ENCODE measurements around the gene PLEKHG4B. TPM values are rescaled to one million over a fixed set of nuclear protein-coding genes. Genes with fewer than 3 reads are reported as not detected.

The PLEKHG4B gene
- polyA plus RNA-seq, 3 donors = not detected

DNA sequence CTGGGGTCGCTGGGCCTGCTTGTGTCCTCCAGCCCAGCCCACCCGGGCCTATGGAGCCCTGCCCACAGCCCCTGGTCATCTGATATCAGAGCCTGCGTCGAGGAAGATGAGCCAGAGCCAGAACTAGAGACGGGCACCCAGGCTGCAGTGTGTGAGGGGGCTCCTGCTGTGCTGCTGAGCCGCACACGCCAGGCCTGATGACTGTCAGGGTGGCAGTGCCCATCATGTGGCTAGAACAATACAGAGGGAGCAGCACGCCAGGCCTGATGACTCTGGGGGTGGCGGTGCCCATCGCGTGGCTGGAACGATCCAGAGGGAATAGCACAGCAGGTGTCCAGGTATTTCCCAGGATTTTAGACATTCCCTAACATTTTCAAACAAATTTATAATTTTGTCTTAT, 90.2 kb downstream of the PLEKHG4B start:
- WGBS (ENCODE audit: insufficient coverage) = 84% methylated on average over 8 of the region's 12 CpGs

DNA sequence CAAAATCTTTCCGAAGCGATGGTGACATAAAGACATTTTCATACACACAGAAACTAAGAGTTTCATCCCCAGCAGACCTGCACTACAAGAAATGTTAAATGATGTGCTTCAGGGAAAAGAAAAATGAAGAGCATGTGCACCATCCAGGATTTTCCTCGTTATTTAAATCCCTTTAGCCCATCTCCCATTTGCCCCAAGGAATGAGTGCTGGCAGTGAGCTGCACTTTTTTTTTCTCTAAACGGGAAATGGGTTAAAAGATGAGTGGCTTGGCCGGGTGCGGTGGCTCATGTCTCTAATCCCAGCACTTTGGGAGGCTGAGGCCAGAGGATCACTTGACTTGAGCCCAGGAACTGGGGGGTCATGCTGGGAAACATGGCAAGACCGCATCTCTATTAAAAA, 92.5 kb downstream of the PLEKHG4B start:
- no peaks in the 10 kb centered on the region for H3K36me3 ChIP-seq (replicated peaks in 1 of 2; ENCODE audit: control insufficient read depth in 1 of 2, insufficient read depth in 2 of 2, low read length in 2 of 2)
- Mint-ChIP-seq H3K9me3 (no peaks in the 10 kb centered on the region), H3K4me1 (peaks cover 6% of the 10 kb centered on the region), H3K4me3 (no peak overlapping the region), H3K27me3 (ENCODE audit: low read depth in 3 of 3) (peaks cover 5 to 8% (median 7%) of the 10 kb centered on the region in 3 donors), H3K36me3 (no peaks in the 10 kb centered on the region), H3K27ac (no peak overlapping the region)
- H3K9ac ChIP-seq (ENCODE audit: insufficient read depth, low read length, poor library complexity, severe bottlenecking) = no peak overlapping the region
- H3K4me2 ChIP-seq (replicated peaks; ENCODE audit: extremely low read depth, low read length, poor library complexity, severe bottlenecking) = no peak overlapping the region
- intact Hi-C loops (cut with micrococcal nuclease) = no loop called here
- H3K27me3 ChIP-seq (ENCODE audit: control insufficient read depth in 2 of 2, insufficient read depth in 2 of 2, low read length in 2 of 2) = no peaks in the 10 kb centered on the region
- TF ChIP-seq, protein P1, sequence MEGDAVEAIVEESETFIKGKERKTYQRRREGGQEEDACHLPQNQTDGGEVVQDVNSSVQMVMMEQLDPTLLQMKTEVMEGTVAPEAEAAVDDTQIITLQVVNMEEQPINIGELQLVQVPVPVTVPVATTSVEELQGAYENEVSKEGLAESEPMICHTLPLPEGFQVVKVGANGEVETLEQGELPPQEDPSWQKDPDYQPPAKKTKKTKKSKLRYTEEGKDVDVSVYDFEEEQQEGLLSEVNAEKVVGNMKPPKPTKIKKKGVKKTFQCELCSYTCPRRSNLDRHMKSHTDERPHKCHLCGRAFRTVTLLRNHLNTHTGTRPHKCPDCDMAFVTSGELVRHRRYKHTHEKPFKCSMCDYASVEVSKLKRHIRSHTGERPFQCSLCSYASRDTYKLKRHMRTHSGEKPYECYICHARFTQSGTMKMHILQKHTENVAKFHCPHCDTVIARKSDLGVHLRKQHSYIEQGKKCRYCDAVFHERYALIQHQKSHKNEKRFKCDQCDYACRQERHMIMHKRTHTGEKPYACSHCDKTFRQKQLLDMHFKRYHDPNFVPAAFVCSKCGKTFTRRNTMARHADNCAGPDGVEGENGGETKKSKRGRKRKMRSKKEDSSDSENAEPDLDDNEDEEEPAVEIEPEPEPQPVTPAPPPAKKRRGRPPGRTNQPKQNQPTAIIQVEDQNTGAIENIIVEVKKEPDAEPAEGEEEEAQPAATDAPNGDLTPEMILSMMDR (IDR thresholded peaks at IDR 0.05) = no peak
- H3K9me3 ChIP-seq (replicated peaks in 1 of 2; ENCODE audit: control insufficient read depth in 1 of 2, insufficient read depth in 1 of 2, low read length in 2 of 2) = no peaks in the 10 kb centered on the region
- H2AFZ ChIP-seq (ENCODE audit: insufficient read depth, low read depth, low read length, poor library complexity, severe bottlenecking) = no peak overlapping the region
- WGBS (ENCODE audit: insufficient coverage) = 90% methylated on average over 3 of the region's 7 CpGs
- H3K79me2 ChIP-seq (ENCODE audit: insufficient read depth, low read length) = no peaks in the 10 kb centered on the region
- no peak overlapping the region for H3K4me3 ChIP-seq (replicated peaks in 1 of 3; ENCODE audit: low read depth in 2 of 3, low read length in 3 of 3)
- no peak for DNase-seq
- peaks cover 0 to 3% of the 10 kb centered on the region in 2 donors for H3K4me1 ChIP-seq (ENCODE audit: control insufficient read depth in 1 of 2, insufficient read depth in 2 of 2, low read length in 2 of 2)
- no peaks in the 10 kb centered on the region for H4K20me1 ChIP-seq (ENCODE audit: insufficient read depth, low read length)
- no peak overlapping the region for H3K27ac ChIP-seq (ENCODE audit: low read depth in 1 of 2, low read length in 2 of 2)

More for the DNA sequence above, 90.2 kb downstream of the PLEKHG4B start:
- no peaks in the 10 kb centered on the region for H3K27me3 ChIP-seq (ENCODE audit: control insufficient read depth in 2 of 2, insufficient read depth in 2 of 2, low read length in 2 of 2)
- H3K9me3 ChIP-seq (replicated peaks in 1 of 2; ENCODE audit: control insufficient read depth in 1 of 2, insufficient read depth in 1 of 2, low read length in 2 of 2) = no peaks in the 10 kb centered on the region
- no peaks in the 10 kb centered on the region for H3K36me3 Mint-ChIP-seq
- H3K4me1 Mint-ChIP-seq = no peaks in the 10 kb centered on the region
- H3K4me3 ChIP-seq (replicated peaks in 1 of 3; ENCODE audit: low read depth in 2 of 3, low read length in 3 of 3) = no peak overlapping the region
- no peaks in the 10 kb centered on the region for H3K79me2 ChIP-seq (ENCODE audit: insufficient read depth, low read length)
- H2AFZ ChIP-seq (ENCODE audit: insufficient read depth, low read depth, low read length, poor library complexity, severe bottlenecking) = no peak overlapping the region
- H3K4me3 Mint-ChIP-seq = no peak overlapping the region
- no peaks in the 10 kb centered on the region for H3K36me3 ChIP-seq (replicated peaks in 1 of 2; ENCODE audit: control insufficient read depth in 1 of 2, insufficient read depth in 2 of 2, low read length in 2 of 2)
- intact Hi-C loops (cut with micrococcal nuclease) = no loop called here
- H4K20me1 ChIP-seq (ENCODE audit: insufficient read depth, low read length) = no peaks in the 10 kb centered on the region
- peaks cover 0 to 8% (median 2%) of the 10 kb centered on the region in 3 donors for H3K27me3 Mint-ChIP-seq (ENCODE audit: low read depth in 3 of 3)
- no peak overlapping the region for H3K27ac ChIP-seq (ENCODE audit: low read depth in 1 of 2, low read length in 2 of 2)
- H3K27ac Mint-ChIP-seq = no peak overlapping the region
- TF ChIP-seq, protein P1 (IDR thresholded peaks at IDR 0.05) = no peak
- no peak for DNase-seq
- no peak overlapping the region for H3K9ac ChIP-seq (ENCODE audit: insufficient read depth, low read length, poor library complexity, severe bottlenecking)
- no peaks in the 10 kb centered on the region for H3K9me3 Mint-ChIP-seq
- no peaks in the 10 kb centered on the region for H3K4me1 ChIP-seq (ENCODE audit: control insufficient read depth in 1 of 2, insufficient read depth in 2 of 2, low read length in 2 of 2)
- H3K4me2 ChIP-seq (replicated peaks; ENCODE audit: extremely low read depth, low read length, poor library complexity, severe bottlenecking) = no peak overlapping the region

All from CD14-positive monocyte (primary cell).